Inflammatory macrophage treated with lipopolysaccharide for 1 hour (primary cell): ENCODE results near the gene PARD3.
A peak's percentile ranks its signal among the peaks of the same experiment; 100 is the strongest.
"Not testable (repeated sequence)": the region's sequence is repeated elsewhere in the genome, so short reads cannot be mapped to it uniquely, and the experiment has no call there.

Experiments
- DNase-seq, 2 donors: peaks; one replicate each; pipeline ENCODE4 v3.0.0-alpha.2; 2020 to 2022

Gene PARD3

DNA sequence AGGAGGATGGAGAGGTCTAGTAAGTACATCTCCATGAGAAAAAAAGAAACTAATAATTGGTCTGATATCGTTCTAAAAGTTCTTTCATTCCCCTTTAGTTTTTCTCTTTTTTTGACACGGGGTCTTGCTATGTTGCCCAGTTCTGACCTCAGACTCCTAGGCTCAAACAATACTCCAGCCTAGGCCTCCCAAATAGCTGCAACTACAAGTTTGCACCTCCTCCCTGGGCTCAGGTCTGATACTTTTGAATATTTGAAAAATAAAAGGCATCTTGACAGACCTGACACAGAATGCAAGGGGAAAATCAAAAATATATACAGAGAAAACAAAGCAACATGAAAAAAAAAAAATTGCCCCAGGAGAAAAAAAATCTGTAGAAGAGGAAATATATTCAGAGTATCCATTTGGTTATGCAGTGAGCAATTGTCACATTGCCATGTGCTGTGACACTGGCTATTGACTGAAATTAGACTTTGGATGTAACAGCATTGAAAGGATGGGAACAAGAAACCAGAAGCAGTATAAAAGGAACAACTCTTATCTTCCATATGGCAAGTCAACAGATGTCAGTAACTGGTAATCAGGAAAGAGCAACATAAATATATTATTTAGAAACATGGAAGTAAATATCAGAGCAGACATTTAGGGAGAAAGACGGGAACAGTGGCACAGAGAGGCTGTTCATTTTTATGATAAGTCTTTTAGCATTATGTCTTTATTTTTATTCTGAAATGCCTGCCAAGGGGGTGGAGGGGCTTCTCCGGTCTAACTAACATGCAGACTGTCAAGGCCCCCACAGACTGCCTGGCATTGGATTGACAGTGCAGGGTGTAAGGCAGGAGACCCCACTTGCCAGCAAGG is 408.4 kb downstream of the PARD3 start:
- peak; percentile 9 to 28 for DNase-seq

GRCh38 chr10:34405611-34406462 is 409.3 kb downstream of the PARD3 start:
- peak in 1 of 2 donors; percentile 3 for DNase-seq

DNA sequence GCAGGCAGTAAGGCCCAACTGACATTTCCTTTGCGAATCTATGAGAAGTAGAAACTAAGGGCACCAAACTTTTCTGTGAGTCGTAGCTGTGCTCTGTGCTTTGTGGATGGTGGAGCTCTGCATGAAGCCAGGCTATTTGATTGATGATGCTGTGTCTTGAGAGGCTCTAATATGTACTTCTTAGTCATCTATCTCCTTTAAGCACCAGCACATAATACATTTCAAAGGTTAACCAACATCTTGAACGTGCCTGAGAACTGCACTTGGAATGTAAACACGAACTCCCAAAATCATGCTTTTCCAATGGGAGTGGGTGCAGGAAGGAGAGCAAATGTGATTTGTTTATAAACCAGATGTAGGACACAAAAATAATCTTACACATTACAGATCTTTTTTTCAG is 411.6 kb downstream of the PARD3 start:
- DNase-seq = no peak

GRCh38 chr10:34400075-34400474 is 415.0 kb downstream of the PARD3 start:
- peak; percentile 18 to 27 for DNase-seq

- no peak for DNase-seq
These were observed 416.1 kb downstream of the PARD3 start for GRCh38 chr10:34399013-34399412.

GRCh38 chr10:34397324-34397723 is 417.8 kb downstream of the PARD3 start:
- peak in 1 of 2 donors; percentile 10 for DNase-seq

DNA sequence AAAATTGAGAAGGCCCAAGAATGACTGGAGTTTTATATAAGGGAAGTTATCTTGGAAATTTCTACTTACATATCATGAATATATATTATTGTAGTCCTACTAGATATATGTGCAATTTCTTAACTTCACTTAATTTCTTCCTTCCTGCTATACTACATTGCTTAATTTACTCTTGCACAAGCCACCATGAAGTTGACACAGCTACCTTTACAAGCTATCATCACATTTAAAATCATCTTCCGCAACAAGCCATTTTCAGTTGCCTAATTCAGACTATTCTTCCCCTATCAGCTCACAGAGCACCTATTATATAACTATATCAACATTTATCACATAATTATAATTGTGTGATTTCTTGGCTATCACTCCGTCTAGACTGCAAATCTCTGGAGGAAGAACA is 418.4 kb downstream of the PARD3 start:
- DNase-seq = peak; percentile 20 to 56

GRCh38 chr10:34392641-34393170 is 422.4 kb downstream of the PARD3 start:
- no peak for DNase-seq

- not testable (repeated sequence) for DNase-seq
These were observed 423.9 kb downstream of the PARD3 start for GRCh38 chr10:34391168-34391567.

GRCh38 chr10:34389801-34390200 is 425.3 kb downstream of the PARD3 start:
- no peak for DNase-seq

DNA sequence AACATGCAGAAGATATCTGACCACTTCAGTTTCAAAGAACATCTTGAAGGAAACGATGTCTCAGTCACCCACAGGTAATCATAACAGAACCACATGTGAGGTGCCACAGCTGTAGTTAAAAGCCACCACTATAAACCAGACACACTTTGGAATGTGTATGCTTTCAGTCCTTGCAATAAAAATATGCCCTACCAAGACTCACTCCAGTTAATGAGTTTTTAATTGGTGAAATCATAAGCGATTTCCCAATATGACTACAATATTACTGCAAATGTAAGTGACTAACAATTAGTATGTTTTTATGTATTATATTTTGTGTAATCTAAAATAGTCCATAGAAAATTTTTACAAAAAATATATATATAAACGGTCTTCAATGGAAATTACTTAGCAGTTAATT is 428.2 kb downstream of the PARD3 start:
- no peak for DNase-seq

- no peak for DNase-seq
These were observed 430.7 kb downstream of the PARD3 start for GRCh38 chr10:34384372-34384771.

GRCh38 chr10:34382626-34383025 is 432.5 kb downstream of the PARD3 start:
- no peak for DNase-seq

GRCh38 chr10:34380856-34381255 is 434.2 kb downstream of the PARD3 start:
- DNase-seq = no peak

DNA sequence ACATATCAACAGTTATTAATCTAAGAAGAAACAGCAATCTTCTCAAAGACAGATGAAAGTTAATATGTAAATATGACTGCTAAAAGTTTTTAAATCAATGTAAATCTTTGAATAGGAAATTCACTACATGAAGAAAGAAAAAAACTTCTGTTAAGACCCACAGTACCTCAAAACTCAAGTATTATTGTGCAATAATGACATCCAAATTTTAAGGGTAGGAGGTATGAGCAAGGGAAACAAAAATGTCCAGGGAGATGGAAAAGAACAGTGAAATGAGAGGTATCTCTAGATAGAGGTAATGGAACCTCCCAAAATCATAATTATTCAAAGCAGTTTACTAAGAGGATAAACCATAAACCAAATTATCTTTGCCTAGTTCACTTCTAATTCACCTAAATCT is 436.8 kb downstream of the PARD3 start:
- no peak for DNase-seq

- no peak for DNase-seq
These were observed 437.3 kb downstream of the PARD3 start for GRCh38 chr10:34377833-34378232.

DNA sequence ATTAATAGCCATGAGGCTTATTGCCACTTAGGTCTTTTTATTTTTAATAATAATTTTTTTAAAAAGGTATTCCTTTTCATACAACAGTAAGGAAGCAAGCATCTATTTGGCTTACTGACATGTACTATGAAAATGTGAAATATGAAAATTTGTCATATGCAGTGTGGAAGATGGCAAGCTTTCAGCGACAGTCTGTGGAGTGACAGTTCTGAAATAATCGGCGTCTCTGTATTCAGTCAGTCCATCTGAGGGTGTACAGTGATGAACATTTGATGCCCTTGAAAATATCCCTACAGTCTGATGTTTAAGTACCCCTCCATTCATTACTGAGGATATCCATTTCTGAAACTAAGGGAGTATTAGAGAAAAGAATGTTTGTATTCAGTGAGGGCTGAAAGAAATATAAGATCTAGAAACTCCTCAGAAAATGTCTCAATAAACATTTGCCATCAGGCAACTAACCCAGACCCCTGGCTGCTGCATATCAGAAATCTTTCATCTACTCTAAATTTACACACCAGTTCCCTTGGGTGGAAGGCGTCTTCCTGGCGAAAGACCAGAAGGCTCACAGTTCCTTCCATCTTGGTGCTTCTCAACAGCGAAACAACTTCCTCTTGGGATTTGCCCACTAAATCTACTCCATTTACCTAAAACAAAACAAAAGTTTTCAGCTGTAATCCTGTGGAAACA is 440.6 kb downstream of the PARD3 start:
- no peak for DNase-seq

DNA sequence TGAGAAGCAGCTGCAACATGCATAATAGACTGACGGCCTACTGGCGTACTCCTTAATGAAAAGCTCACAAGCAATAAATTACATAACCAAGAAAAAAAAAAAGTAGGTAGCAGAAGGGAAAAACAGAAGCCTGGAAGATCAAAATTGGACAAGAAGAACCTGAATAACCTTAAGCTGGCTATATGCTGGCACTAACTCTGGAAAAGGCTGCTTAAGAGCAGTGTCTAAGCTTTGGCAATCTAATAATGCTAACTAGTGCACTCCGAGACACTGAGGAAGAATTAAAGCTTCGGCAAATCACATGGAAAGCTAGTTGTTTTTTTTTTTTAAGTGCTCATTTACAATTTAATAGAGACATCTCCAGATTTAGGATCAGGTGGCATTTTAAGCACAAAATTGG is 441.9 kb downstream of the PARD3 start:
- DNase-seq = no peak

GRCh38 chr10:34372509-34372908 is 442.6 kb downstream of the PARD3 start:
- DNase-seq = no peak

DNA sequence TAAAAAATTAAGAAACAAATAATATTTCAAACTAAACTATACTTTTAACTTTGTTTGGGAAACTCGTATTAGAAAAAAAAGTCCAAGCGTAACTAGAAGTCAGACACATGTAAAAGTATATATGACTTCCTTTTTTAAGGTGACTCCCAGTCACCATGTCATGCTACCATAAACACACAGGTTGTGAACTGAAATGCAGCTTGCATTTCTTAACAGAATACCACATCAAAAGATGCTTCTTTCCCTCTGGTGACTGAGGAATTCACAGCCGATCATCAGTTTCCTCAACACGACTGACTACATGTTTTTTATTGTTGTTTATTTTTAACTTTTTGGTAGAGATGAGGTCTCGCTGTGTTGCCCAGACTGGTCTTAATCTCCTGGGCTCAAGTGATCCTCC is 445.0 kb downstream of the PARD3 start:
- DNase-seq = no peak

- no peak for DNase-seq
These were observed 446.0 kb downstream of the PARD3 start for GRCh38 chr10:34369120-34369519.

DNA sequence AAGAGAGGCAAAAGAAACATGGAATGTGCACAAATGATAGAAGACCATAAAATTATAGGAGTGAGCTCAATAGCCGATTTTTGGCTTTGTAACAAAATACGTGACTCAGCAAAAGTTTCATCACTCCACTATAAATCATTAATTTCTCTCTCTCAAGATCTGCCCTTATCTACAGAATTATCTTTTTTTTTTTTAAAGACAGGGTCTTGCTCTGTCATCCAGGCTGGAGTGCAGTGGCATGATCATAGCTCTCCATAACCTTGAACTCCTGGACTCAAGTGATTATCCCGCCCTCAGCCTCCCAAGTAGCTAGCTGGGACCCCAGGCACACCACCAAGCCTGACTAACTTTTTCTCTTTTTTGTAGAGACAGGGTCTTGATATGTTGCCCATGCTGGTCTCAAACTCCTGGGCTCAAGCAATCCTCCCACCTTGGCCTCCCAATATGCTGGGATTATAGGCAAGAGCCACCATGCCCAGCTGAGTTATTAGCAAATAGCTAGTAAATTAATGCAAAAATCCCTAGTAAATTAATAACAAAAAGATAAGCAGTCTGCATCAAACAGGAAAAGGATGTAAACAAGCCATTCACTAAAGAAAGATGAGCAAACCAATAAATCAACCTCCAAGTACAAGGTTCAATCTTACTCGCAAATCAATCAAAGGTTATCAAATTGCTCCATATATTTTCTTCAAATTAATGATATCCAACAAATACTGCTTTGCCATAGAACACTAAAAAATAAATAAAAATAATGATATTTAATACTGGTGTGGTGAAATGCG is 450.7 kb downstream of the PARD3 start:
- no peak for DNase-seq
